ENCODE results near the gene VMA21.

- TF ChIP-seq CTCF (conservative IDR thresholded peaks at IDR 0.05; ENCODE audit: low read depth, low read length): no peak
- no peak for TF ChIP-seq BHLHE40 (IDR thresholded peaks at IDR 0.05; ENCODE audit: low read depth, low read length)
- TF ChIP-seq POLR2A (IDR thresholded peaks at IDR 0.05; ENCODE audit: low read depth, low read length): no peak
- no peak for TF ChIP-seq ELK1 (IDR thresholded peaks at IDR 0.05; ENCODE audit: borderline replicate concordance, low read depth, low read length)
Observed at GRCh38 chrX:151398346-151398745, 1.3 kb downstream of the VMA21 start.

Measured in IMR-90 (cell line).